A673 (cell line): ENCODE measurements around the gene EIF5A. TPM values are rescaled to one million over a fixed set of nuclear protein-coding genes. Genes with fewer than 3 reads are reported as not detected.

Experiments
- BruUV-seq: library from RNA; stranded (reverse); fragments of 400-500 nt; replicated peaks from 2 replicates; lab custom pipeline; 2021; lab: Mats Ljungman, UMichigan
- CTCF ChIA-PET: fragments of 300-600 bp; sonication (Branson Sonifier 250); formaldehyde crosslinking; loops from one replicate; lab custom pipeline; 2022; ENCODE audit warnings: antibody characterized with exemption; lab: Charles Lee
- POLR2A ChIA-PET: fragments of 300-600 bp; sonication (Branson Sonifier 250); formaldehyde crosslinking; loops from one replicate; lab custom pipeline; 2022; ENCODE audit warnings: antibody characterized with exemption; ENCODE audit not compliant: low non-redundant PET; lab: Charles Lee
- DNase-seq: peaks from one replicate; pipeline ENCODE4 v3.0.0-alpha.2; 2015; ENCODE audit warnings: low spot score
- H3K27ac ChIP-seq: fragments of 200-600 bp; sonication (generic); 2 replicates; pipeline ENCODE4 v1.5.1; 2016; ENCODE audit warnings: mixed run types, low read depth, mild to moderate bottlenecking, mixed read lengths, antibody characterized with exemption, low read length; ENCODE audit not compliant: poor library complexity, severe bottlenecking
- H3K27me3 ChIP-seq: fragments of 200-600 bp; sonication (generic); replicated peaks from 2 replicates; pipeline ENCODE4 v1.6.1; 2017; ENCODE audit warnings: mixed run types, low read depth, mild to moderate bottlenecking, mixed read lengths, antibody characterized with exemption, low read length; ENCODE audit not compliant: insufficient read depth, poor library complexity
- H3K36me3 ChIP-seq: fragments of 200-600 bp; sonication (generic); 2 replicates; pipeline ENCODE4 v1.6.1; 2016; ENCODE audit warnings: mixed run types, mild to moderate bottlenecking, mixed read lengths, antibody characterized with exemption, low read length; ENCODE audit not compliant: insufficient read depth, poor library complexity, severe bottlenecking
- H3K4me1 ChIP-seq: fragments of 200-600 bp; sonication (generic); 2 replicates; pipeline ENCODE4 v1.6.1; 2017; ENCODE audit warnings: mixed run types, mild to moderate bottlenecking, mixed read lengths, antibody characterized with exemption, low read length; ENCODE audit not compliant: insufficient read depth, poor library complexity, severe bottlenecking
- H3K4me3 ChIP-seq: fragments of 200-600 bp; sonication (generic); 2 replicates; pipeline ENCODE4 v1.5.1; 2016; ENCODE audit warnings: low read depth, mixed run types, mild to moderate bottlenecking, mixed read lengths, low read length; ENCODE audit not compliant: poor library complexity, severe bottlenecking
- H3K9me3 ChIP-seq: fragments of 200-600 bp; sonication (generic); 2 replicates; pipeline ENCODE4 v1.6.1; 2016; ENCODE audit warnings: mixed run types, low read depth, mild to moderate bottlenecking, mixed read lengths, antibody characterized with exemption, low read length; ENCODE audit not compliant: poor library complexity, severe bottlenecking
- EZH2 ChIP-seq: fragments of 200-600 bp; sonication (generic); IDR thresholded peaks from 2 replicates; pipeline ENCODE4 v1.6.1; 2017; ENCODE audit warnings: borderline replicate concordance, low read depth, mild to moderate bottlenecking, mixed read lengths, antibody characterized with exemption, low read length; ENCODE audit not compliant: poor library complexity, severe bottlenecking
- intact Hi-C: fragments of 100-400 bp; cut with micrococcal nuclease; formaldehyde crosslinking; loops from one replicate; pipeline ENCODE4 v1.10.0; 2022; ENCODE audit not compliant: unreplicated experiment
- total RNA-seq: library from RNA; stranded (reverse); gene quantifications from 2 replicates; pipeline ENCODE4 v1.2.3, GENCODE V29; 2021
- TF ChIP-seq, protein P1 (sequence below): fragments of 300-800, 200-600 bp; sonication (generic); conservative IDR thresholded peaks from 2 replicates; pipeline ENCODE4 v1.5.1; 2017; ENCODE audit warnings: low read depth, mild to moderate bottlenecking, antibody characterized with exemption, low read length, moderate library complexity, mixed read lengths

The EIF5A gene
- total RNA-seq, 1 experiment from 2014 or later = 1,128 TPM

DNA sequence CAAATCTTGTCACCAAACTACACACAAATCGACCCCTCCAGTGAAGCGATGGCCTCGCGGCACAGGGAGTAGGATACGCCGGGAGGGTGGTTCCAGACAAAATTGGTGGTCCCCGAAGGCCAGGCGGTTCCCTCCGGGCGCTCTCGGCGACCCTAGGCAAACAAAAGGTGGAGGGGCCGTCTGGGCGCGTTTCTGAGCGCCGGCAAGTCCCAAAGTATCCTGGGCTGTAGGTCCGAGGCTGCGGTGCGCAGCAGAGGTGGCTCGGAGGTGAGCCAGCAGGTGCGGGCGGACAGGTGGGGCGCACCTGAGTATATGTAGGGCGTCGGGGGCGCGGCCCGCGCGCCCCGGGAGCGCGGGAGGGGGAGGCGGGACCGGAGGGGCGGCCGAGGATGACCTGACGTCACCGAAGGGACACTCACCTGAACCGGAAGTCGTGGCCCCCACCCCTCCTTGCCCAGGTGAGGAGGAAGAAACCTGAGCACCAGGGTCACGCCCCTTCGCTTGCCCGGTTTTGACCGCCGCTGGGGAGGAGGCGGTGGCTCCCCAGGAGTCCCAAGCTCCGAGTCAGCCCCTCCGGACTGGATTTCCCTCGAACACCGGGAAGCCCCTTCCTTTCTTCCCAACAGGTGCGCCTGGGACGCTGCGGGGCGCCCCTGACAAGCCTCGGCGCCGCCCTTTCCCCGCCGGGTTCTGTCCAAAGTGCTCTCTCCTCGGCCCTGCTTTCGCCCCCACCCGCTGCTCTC is 45.1 kb upstream of the EIF5A start, which contains the start of gene CLDN7:
Gene CLDN7, minus strand, starts transcription at position 287 of the 743 bp plus-strand sequence. CDS start 435 bp downstream, outside the sequence.
- H3K27me3 ChIP-seq = no peaks in the 10 kb centered on the region
- no peak for DNase-seq
- no peaks in the 10 kb centered on the region for H3K9me3 ChIP-seq
- POLR2A ChIA-PET = no interaction called here
- BruUV-seq = no TSS peak
- H3K27ac ChIP-seq = no peak within 1 kb of the TSS
- H3K36me3 ChIP-seq = peaks cover 9% of the 10 kb centered on the region
- H3K4me1 ChIP-seq = peaks cover 16% of the 10 kb centered on the region
- H3K4me3 ChIP-seq = peak within 1 kb of the TSS; percentile 17
- CTCF ChIA-PET = no interaction called here
- intact Hi-C loops = no loop called here
- no peak for TF ChIP-seq EZH2
- TF ChIP-seq, protein P1, sequence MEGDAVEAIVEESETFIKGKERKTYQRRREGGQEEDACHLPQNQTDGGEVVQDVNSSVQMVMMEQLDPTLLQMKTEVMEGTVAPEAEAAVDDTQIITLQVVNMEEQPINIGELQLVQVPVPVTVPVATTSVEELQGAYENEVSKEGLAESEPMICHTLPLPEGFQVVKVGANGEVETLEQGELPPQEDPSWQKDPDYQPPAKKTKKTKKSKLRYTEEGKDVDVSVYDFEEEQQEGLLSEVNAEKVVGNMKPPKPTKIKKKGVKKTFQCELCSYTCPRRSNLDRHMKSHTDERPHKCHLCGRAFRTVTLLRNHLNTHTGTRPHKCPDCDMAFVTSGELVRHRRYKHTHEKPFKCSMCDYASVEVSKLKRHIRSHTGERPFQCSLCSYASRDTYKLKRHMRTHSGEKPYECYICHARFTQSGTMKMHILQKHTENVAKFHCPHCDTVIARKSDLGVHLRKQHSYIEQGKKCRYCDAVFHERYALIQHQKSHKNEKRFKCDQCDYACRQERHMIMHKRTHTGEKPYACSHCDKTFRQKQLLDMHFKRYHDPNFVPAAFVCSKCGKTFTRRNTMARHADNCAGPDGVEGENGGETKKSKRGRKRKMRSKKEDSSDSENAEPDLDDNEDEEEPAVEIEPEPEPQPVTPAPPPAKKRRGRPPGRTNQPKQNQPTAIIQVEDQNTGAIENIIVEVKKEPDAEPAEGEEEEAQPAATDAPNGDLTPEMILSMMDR = no peak

DNA sequence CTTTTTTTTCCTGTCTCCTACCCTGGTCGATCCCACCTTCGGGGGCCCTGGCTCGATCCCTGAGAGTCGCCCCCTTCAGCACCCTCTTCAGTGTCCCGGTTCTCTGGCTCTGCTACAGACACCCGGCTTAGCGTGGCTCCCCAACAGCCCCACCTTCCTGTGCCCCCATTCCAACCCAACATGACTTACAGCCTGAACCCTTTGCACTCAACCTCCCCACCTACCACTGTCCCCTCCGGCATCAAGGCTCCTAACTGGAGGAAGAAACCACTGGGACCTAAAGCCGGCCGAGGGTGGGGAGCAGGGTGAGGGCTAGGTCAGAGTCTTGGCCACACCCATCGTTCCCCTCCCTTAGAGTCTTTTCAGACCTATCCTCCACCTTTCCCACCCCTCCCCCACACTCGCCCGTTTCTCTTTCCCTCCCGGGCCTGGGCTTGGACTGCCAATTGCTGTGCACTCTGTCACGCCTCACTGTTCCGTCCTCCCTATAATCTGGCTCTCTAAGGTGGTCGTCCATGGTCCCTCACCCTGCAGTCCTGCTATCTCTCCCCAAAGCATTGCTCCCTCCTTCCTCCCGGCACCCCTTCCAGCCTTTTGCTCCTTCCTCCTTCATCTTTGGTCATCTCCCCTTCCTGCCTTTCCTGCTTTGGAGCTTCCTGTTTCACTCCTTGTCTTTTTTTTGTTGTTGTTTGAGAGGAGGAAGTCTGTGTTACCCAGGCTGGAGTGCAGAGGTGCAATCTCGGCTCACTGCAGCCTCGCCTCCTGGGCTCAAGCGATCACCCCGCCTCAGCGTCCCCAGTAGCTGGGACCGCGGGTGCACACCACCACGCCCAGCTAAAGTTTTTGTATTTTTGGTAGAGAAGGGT is 44.3 kb upstream of the EIF5A start:
- intact Hi-C loops = no loop called here
- H3K4me1 ChIP-seq = peaks cover 16% of the 10 kb centered on the region
- peak overlapping the region; percentile 17 for H3K4me3 ChIP-seq
- no peak for TF ChIP-seq EZH2
- TF ChIP-seq, protein P1 = no peak
- H3K27me3 ChIP-seq = no peaks in the 10 kb centered on the region
- H3K27ac ChIP-seq = no peak overlapping the region
- BruUV-seq = no TSS peak
- peaks cover 9% of the 10 kb centered on the region for H3K36me3 ChIP-seq
- no peaks in the 10 kb centered on the region for H3K9me3 ChIP-seq
- ChIA-PET POLR2A (interaction anchor here (0.6 kb wide), 1 partner anchor 52 kb away, joined by 3 read pairs; the partner anchor contains the start of gene GPS2), CTCF (no interaction called here)
- no peak for DNase-seq

DNA sequence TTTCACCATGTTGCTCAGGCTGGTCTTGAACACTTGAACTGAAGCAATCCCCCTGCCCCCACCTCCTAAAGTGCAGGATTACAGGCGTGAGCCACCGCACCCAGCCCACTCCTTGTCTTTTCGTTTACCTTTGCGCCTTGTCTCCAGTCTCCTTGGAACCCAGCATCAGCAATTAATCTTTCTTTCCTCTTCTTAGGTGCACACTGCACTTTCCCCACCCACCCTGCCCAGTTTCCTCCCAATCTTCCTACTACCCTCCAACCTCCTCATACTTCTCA is 43.7 kb upstream of the EIF5A start:
- ChIA-PET CTCF (no interaction called here), POLR2A (no interaction called here)
- DNase-seq = no peak
- TF ChIP-seq EZH2 = no peak
- Histone ChIP-seq H3K36me3 (peaks cover 6% of the 10 kb centered on the region), H3K9me3 (no peaks in the 10 kb centered on the region), H3K4me3 (no peak overlapping the region), H3K27me3 (no peaks in the 10 kb centered on the region), H3K4me1 (peaks cover 15% of the 10 kb centered on the region), H3K27ac (no peak overlapping the region)
- no TSS peak for BruUV-seq
- intact Hi-C loops = no loop called here
